Sciatic nerve (tissue), 2 donors: Measurements from ENCODE around the gene MAP3K2. TPM values are rescaled to one million over a fixed set of nuclear protein-coding genes. Genes with fewer than 3 reads are reported as not detected.
A peak's percentile ranks its signal among the peaks of the same experiment; 100 is the strongest.

Experiments
- ATAC-seq: fragments of 200-7000 bp; cut with Tn5 transposase; one replicate; pipeline ENCODE4 v1.9.1; 2020; ENCODE audit warnings: mild to moderate bottlenecking, moderate library complexity
- DNase-seq: peaks from one replicate; pipeline ENCODE4 v3.0.0-alpha.2; 2020; ENCODE audit warnings: low spot score
- intact Hi-C: fragments of 100-400 bp; cut with DNase I; formaldehyde crosslinking; loops from one replicate; pipeline ENCODE4 v1.14.2; 2022
- microRNA-seq: library from miRNA; unstranded; fragments of <30 nt; microRNA quantifications from one replicate; pipeline ENCODE4 v1.2.0, GENCODE V29; 2020
- total RNA-seq: library from RNA; stranded (reverse); fragmentation: NEBNext Ultra II Directional; extraction: Animal tissue kit (Norgen Biotek cat#: 25700); gene quantifications from one replicate; pipeline ENCODE4 v1.2.1, GENCODE V29; 2021
- donor health status: DM: no; HTN: no; CAD: no.
- donor health status: DM: no; HTN: no; CAD: no.

MAP3K2 gene
- total RNA-seq, 1 donor from 2014 or later: 62.0 TPM

- ATAC-seq: no peak
- intact Hi-C loops: no loop called here
- no peak for DNase-seq
These were observed 117.1 kb downstream of the MAP3K2 start for GRCh38 chr2:127270663-127271062.

DNA sequence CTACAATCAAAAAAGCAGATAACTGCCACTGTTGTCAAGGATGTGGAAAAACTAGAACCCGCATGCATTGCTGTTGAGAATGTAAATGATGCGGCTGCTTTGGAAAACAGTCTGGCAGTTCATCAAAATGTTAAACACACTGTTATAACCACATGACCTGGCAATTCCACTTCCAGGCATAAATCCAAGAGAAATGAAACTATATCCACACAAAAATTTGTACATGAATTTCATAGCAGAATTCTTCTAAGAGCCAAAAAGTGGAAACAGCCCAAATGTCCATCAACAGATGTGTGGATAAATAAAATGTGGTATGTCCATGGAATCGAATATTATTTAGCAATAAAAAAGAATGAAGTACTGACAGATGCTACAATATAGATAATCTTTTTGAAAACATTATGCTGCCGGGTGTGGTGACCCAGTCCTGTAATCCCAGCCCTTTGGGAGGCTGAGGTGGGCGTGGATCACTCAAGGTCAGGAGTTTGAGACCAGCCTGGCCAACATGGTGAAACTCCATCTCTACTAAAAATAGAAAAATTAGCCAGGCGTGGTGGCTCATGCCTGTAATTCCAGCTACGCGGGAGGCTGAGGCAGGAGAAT lies 125.9 kb downstream of the MAP3K2 start:
- ATAC-seq: no peak
- intact Hi-C loops: no loop called here
- DNase-seq: no peak

DNA sequence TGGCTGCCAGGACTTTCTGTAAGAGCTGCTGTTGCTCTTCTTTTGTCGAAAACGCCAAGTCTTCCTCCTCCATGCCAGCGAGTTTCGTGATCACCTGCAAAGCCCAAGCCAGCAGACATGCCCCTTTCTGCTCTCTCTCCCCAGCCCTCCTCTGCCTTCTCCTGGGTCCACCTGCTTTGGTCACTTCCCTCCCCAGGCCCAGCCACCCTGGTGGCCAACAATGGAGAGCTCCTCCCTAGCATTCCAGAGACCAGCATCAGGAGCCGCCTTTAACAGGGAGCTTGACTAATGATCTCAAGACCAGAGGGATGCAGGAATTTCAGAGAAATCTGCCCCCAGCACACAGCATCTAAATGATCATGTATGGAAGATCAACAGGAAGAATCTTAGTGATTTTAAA lies 128.4 kb downstream of the MAP3K2 start:
- intact Hi-C loops: no loop called here
- ATAC-seq: no peak
- DNase-seq: no peak

GRCh38 chr2:127256866-127257265 lies 130.9 kb downstream of the MAP3K2 start:
- ATAC-seq: no peak
- DNase-seq: no peak
- intact Hi-C loops: loop anchor here (1.0 kb wide), 1 partner anchor 48 kb away; no protein-coding TSS in a partner anchor

- DNase-seq (no peak), ATAC-seq (no peak)
- intact Hi-C loops: loop anchor here (1.0 kb wide), 1 partner anchor 49 kb away; no protein-coding TSS in a partner anchor
These were observed 131.4 kb downstream of the MAP3K2 start for GRCh38 chr2:127256381-127256780.

- DNase-seq: no peak
- intact Hi-C loops: loop anchor here (1.0 kb wide), 1 partner anchor 50 kb away; no protein-coding TSS in a partner anchor
- no peak for ATAC-seq
These were observed 132.1 kb downstream of the MAP3K2 start for GRCh38 chr2:127255721-127256120.

DNA sequence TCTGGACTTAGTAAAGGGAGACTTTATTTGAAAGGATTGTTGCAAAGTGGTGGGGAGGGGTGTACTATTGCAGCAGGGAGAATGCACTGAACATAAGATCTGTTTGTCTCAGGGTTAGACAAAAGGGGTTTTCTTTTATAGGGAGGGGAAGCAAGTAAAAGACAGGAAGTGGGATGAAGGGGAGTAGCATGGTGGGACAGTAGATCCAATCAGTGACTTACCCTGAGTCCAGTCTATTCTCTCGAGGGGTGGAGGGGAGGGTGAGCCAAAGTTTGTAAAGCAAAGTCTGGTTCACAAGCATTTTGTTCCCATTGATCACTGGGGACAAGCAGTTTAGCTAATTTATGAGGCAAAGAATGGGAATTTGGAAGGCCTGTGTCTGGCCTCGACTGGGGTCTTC lies 132.6 kb downstream of the MAP3K2 start:
- DNase-seq (no peak), ATAC-seq (peak; percentile 86)
- intact Hi-C loops: no loop called here

- intact Hi-C loops: no loop called here
- DNase-seq (no peak), ATAC-seq (no peak)
These were observed 133.3 kb downstream of the MAP3K2 start for GRCh38 chr2:127254386-127254981.

Small RNA genes lying within 50 kb of the gene (microRNA-seq; reads per million reads assigned to microRNA genes)
- gene MIR4783: not detected

Other genes starting within 250 kb of the MAP3K2 start
- gene CYP27C1, start 167.7 kb downstream of the MAP3K2 start, total RNA-seq: 0.31 TPM
- 42.6 TPM for gene ERCC3, start 93.8 kb downstream of the MAP3K2 start, total RNA-seq
- not detected for gene PROC, start 30.5 kb upstream of the MAP3K2 start, total RNA-seq
- 44.4 TPM for gene IWS1, start 138.5 kb upstream of the MAP3K2 start, total RNA-seq
- 0.62 TPM for gene MYO7B, start 147.7 kb upstream of the MAP3K2 start, total RNA-seq